HEK293 (cell line): ENCODE data around the gene PHF21A.

Experiments
- BCL11A ChIP-seq: fragments of 450-650 bp; formaldehyde crosslinking; IDR thresholded peaks from 2 replicates; pipeline ENCODE4 v1.5.1; 2016; ENCODE audit warnings: low read depth, missing biosample characterization, missing genetic modification characterization
- BCL11B ChIP-seq: fragments of 450-650 bp; formaldehyde crosslinking; IDR thresholded peaks from 2 replicates; pipeline ENCODE4 v1.5.1; 2016; ENCODE audit warnings: low read depth, missing biosample characterization, missing genetic modification characterization
- GLIS2 ChIP-seq: fragments of 450-650 bp; formaldehyde crosslinking; IDR thresholded peaks from 2 replicates; pipeline ENCODE4 v1.5.1; 2016; ENCODE audit warnings: missing biosample characterization, missing genetic modification characterization
- HOXD13 ChIP-seq: sonication (generic); formaldehyde crosslinking; IDR thresholded peaks from 2 replicates; pipeline ENCODE4 v1.8.0; 2022; ENCODE audit warnings: missing genetic modification reagents, borderline replicate concordance
- MYNN ChIP-seq: fragments of 450-650 bp; formaldehyde crosslinking; IDR thresholded peaks from 2 replicates; pipeline ENCODE4 v1.5.1; 2016; ENCODE audit warnings: missing biosample characterization, missing genetic modification characterization, borderline replicate concordance
- MZF1 ChIP-seq: fragments of 450-650 bp; formaldehyde crosslinking; IDR thresholded peaks from 2 replicates; pipeline ENCODE4 v1.5.1; 2017; ENCODE audit warnings: missing biosample characterization, missing genetic modification characterization, borderline replicate concordance
- OSR2 ChIP-seq: fragments of 450-650 bp; formaldehyde crosslinking; IDR thresholded peaks from 2 replicates; pipeline ENCODE4 v1.5.1; 2016; ENCODE audit warnings: missing biosample characterization, missing genetic modification characterization
- PRDM1 ChIP-seq: fragments of 450-650 bp; formaldehyde crosslinking; IDR thresholded peaks from 2 replicates; pipeline ENCODE4; 2016; ENCODE audit warnings: missing biosample characterization, missing genetic modification characterization
- RBAK ChIP-seq: fragments of 450-650 bp; formaldehyde crosslinking; IDR thresholded peaks from 2 replicates; pipeline ENCODE4 v1.5.1; 2016; ENCODE audit warnings: missing biosample characterization, missing genetic modification characterization
- REPIN1 ChIP-seq: fragments of 450-650 bp; formaldehyde crosslinking; IDR thresholded peaks from 2 replicates; pipeline ENCODE4 v1.5.1; 2017; ENCODE audit warnings: missing biosample characterization, missing genetic modification characterization, low read depth
- SCRT2 ChIP-seq: fragments of 450-650 bp; formaldehyde crosslinking; IDR thresholded peaks from 2 replicates; pipeline ENCODE4 v1.5.1; 2016; ENCODE audit warnings: missing biosample characterization, missing genetic modification characterization
- SP2 ChIP-seq: fragments of 450-650 bp; formaldehyde crosslinking; IDR thresholded peaks from 2 replicates; pipeline ENCODE4 v1.5.1; 2016; ENCODE audit warnings: missing biosample characterization, missing genetic modification characterization
- WT1 ChIP-seq: fragments of 450-650 bp; formaldehyde crosslinking; IDR thresholded peaks from 2 replicates; pipeline ENCODE4 v1.5.1; 2016; ENCODE audit warnings: missing biosample characterization, missing genetic modification characterization
- ZBTB17 ChIP-seq: fragments of 450-650 bp; formaldehyde crosslinking; IDR thresholded peaks from 2 replicates; pipeline ENCODE4 v1.5.1; 2016; ENCODE audit warnings: missing biosample characterization, missing genetic modification characterization
- ZBTB20 ChIP-seq: fragments of 450-650 bp; formaldehyde crosslinking; IDR thresholded peaks from 2 replicates; pipeline ENCODE4 v1.5.1; 2016; ENCODE audit warnings: missing biosample characterization, missing genetic modification characterization
- ZBTB21 ChIP-seq: fragments of 450-650 bp; formaldehyde crosslinking; IDR thresholded peaks from 2 replicates; pipeline ENCODE4 v1.5.1; 2017; ENCODE audit warnings: missing biosample characterization, missing genetic modification characterization
- ZBTB48 ChIP-seq: fragments of 450-650 bp; formaldehyde crosslinking; IDR thresholded peaks from 2 replicates; pipeline ENCODE4 v1.5.1; 2016; ENCODE audit warnings: missing biosample characterization, missing genetic modification characterization
- ZBTB7A ChIP-seq: fragments of 450-650 bp; formaldehyde crosslinking; IDR thresholded peaks from 2 replicates; pipeline ENCODE4 v1.5.1; 2016; ENCODE audit warnings: low read depth, missing biosample characterization, missing genetic modification characterization
- ZFP37 ChIP-seq: fragments of 450-650 bp; formaldehyde crosslinking; IDR thresholded peaks from 2 replicates; pipeline ENCODE4 v1.5.1; 2016; ENCODE audit warnings: missing biosample characterization, missing genetic modification characterization
- ZNF112 ChIP-seq: fragments of 450-650 bp; formaldehyde crosslinking; IDR thresholded peaks from 2 replicates; pipeline ENCODE4 v1.5.0; 2017; ENCODE audit warnings: missing biosample characterization, missing genetic modification characterization
- ZNF169 ChIP-seq: fragments of 450-650 bp; formaldehyde crosslinking; IDR thresholded peaks from 2 replicates; pipeline ENCODE4 v1.5.1; 2016; ENCODE audit warnings: missing biosample characterization, missing genetic modification characterization
- ZNF2 ChIP-seq: fragments of 450-650 bp; formaldehyde crosslinking; IDR thresholded peaks from 2 replicates; pipeline ENCODE4 v1.5.1; 2016; ENCODE audit warnings: missing biosample characterization, missing genetic modification characterization
- ZNF274 ChIP-seq, 2 experiments: fragments of 200-500 bp in 1 of 2; fragments of 450-650 bp in 1 of 2; sonication (Bioruptor generic) in 1 of 2; formaldehyde crosslinking in 1 of 2; IDR thresholded peaks; 2 replicates each; pipeline versions ENCODE4 v1.5.1 to v1.6.1; 2014 to 2016; ENCODE audit warnings: borderline replicate concordance in 1 of 2, inconsistent platforms in 1 of 2, low read length in 1 of 2, missing biosample characterization in 1 of 2, missing genetic modification characterization in 1 of 2
- ZNF302 ChIP-seq: fragments of 450-650 bp; formaldehyde crosslinking; IDR thresholded peaks from 2 replicates; pipeline ENCODE4 v1.5.1; 2016; ENCODE audit warnings: missing biosample characterization, missing genetic modification characterization, low read depth
- ZNF335 ChIP-seq: fragments of 450-650 bp; formaldehyde crosslinking; conservative IDR thresholded peaks from 2 replicates; pipeline ENCODE4 v1.5.1; 2016; ENCODE audit warnings: missing biosample characterization, missing genetic modification characterization
- ZNF366 ChIP-seq: fragments of 450-650 bp; formaldehyde crosslinking; conservative IDR thresholded peaks from 2 replicates; pipeline ENCODE4 v1.5.1; 2016; ENCODE audit warnings: missing biosample characterization, missing genetic modification characterization
- ZNF394 ChIP-seq: fragments of 450-650 bp; formaldehyde crosslinking; IDR thresholded peaks from 2 replicates; pipeline ENCODE4 v1.5.1; 2016; ENCODE audit warnings: missing biosample characterization, missing genetic modification characterization, mild to moderate bottlenecking, moderate library complexity, borderline replicate concordance
- ZNF521 ChIP-seq: fragments of 450-650 bp; formaldehyde crosslinking; IDR thresholded peaks from 2 replicates; pipeline ENCODE4 v1.5.1; 2017; ENCODE audit warnings: missing biosample characterization, mild to moderate bottlenecking, missing genetic modification characterization
- ZNF629 ChIP-seq: fragments of 450-650 bp; formaldehyde crosslinking; IDR thresholded peaks from 2 replicates; pipeline ENCODE4 v1.5.1; 2017; ENCODE audit warnings: missing biosample characterization, missing genetic modification characterization
- ZNF792 ChIP-seq: fragments of 450-650 bp; formaldehyde crosslinking; IDR thresholded peaks from 2 replicates; pipeline ENCODE4 v1.5.1; 2016; ENCODE audit warnings: missing biosample characterization, missing genetic modification characterization
- ZNF843 ChIP-seq: fragments of 450-650 bp; formaldehyde crosslinking; IDR thresholded peaks from 2 replicates; pipeline ENCODE4 v1.5.1; 2016; ENCODE audit warnings: missing biosample characterization, missing genetic modification characterization
- ZSCAN30 ChIP-seq: fragments of 450-650 bp; IDR thresholded peaks from 2 replicates; pipeline ENCODE4 v1.5.1; 2018; ENCODE audit warnings: missing biosample characterization, mild to moderate bottlenecking, missing genetic modification characterization, moderate library complexity
- TF ChIP-seq, protein P1 (sequence below): fragments of 450-650 bp; formaldehyde crosslinking; IDR thresholded peaks from 2 replicates; pipeline ENCODE4 v1.5.1; 2016; ENCODE audit warnings: missing biosample characterization, missing genetic modification characterization
- TF ChIP-seq, protein P2 (sequence below): fragments of 450-650 bp; formaldehyde crosslinking; IDR thresholded peaks from 2 replicates; pipeline ENCODE4 v1.5.1; 2016; ENCODE audit warnings: missing biosample characterization, missing genetic modification characterization
- TF ChIP-seq, protein P3 (sequence below): sonication (generic); formaldehyde crosslinking; IDR thresholded peaks from 2 replicates; pipeline ENCODE4 v1.8.1; 2022; ENCODE audit warnings: mild to moderate bottlenecking, moderate library complexity, missing genetic modification reagents
- TF ChIP-seq, protein P4 (sequence below): fragments of 450-650 bp; formaldehyde crosslinking; IDR thresholded peaks from 2 replicates; pipeline ENCODE4 v1.5.1; 2016; ENCODE audit warnings: missing biosample characterization, missing genetic modification characterization

Gene PHF21A

GRCh38 chr11:45896422-45896984 is 224.8 kb downstream of the PHF21A start (continued):
- TF ChIP-seq ZNF169 (tag by site-specific recombination) (no peak), ZNF521 (tag by site-specific recombination) (no peak), HOXD13 (CRISPR knock-in tag) (no peak), BCL11A (no peak), ZNF335 (tag by site-specific recombination) (peak; percentile 58), ZNF302 (no peak), ZSCAN30 (tag by site-specific recombination) (peak; percentile 89), ZNF629 (tag by site-specific recombination) (no peak), SP2 (no peak), SCRT2 (tag by site-specific recombination) (no peak), ZNF843 (tag by site-specific recombination) (no peak), ZNF2 (tag by site-specific recombination) (no peak), WT1 (tag by site-specific recombination) (0 out of 2 replicates have a peak, but pooled peaks have one; percentile 31), ZFP37 (tag by site-specific recombination) (no peak), ZNF112 (tag by site-specific recombination) (no peak), GLIS2 (peak; percentile 60), ZBTB7A (tag by site-specific recombination) (no peak), BCL11B (tag by site-specific recombination) (no peak), ZNF394 (tag by site-specific recombination) (no peak), ZBTB17 (tag by site-specific recombination) (peak; percentile 96), PRDM1 (tag by site-specific recombination) (no peak), ZBTB21 (tag by site-specific recombination) (no peak), ZBTB20 (tag by site-specific recombination) (peak; percentile 36; the same call in 1 of the 2 replicates), ZNF792 (tag by site-specific recombination) (no peak), OSR2 (tag by site-specific recombination) (peak; percentile 46), ZNF274 (IDR thresholded peaks at IDR 0.05; ENCODE audit: low read length) (no peak), ZNF274 (tag by site-specific recombination; IDR thresholded peaks at IDR 0.05; ENCODE audit: borderline replicate concordance) (no peak), ZBTB48 (tag by site-specific recombination) (no peak), MZF1 (tag by site-specific recombination) (no peak), REPIN1 (tag by site-specific recombination) (no peak), RBAK (tag by site-specific recombination) (no peak), ZNF366 (tag by site-specific recombination) (no peak), MYNN (tag by site-specific recombination) (no peak)
- TF ChIP-seq, protein P1, sequence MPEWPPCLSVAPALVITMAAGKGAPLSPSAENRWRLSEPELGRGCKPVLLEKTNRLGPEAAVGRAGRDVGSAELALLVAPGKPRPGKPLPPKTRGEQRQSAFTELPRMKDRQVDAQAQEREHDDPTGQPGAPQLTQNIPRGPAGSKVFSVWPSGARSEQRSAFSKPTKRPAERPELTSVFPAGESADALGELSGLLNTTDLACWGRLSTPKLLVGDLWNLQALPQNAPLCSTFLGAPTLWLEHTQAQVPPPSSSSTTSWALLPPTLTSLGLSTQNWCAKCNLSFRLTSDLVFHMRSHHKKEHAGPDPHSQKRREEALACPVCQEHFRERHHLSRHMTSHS (tag by site-specific recombination), result no peak
- TF ChIP-seq, protein P2, sequence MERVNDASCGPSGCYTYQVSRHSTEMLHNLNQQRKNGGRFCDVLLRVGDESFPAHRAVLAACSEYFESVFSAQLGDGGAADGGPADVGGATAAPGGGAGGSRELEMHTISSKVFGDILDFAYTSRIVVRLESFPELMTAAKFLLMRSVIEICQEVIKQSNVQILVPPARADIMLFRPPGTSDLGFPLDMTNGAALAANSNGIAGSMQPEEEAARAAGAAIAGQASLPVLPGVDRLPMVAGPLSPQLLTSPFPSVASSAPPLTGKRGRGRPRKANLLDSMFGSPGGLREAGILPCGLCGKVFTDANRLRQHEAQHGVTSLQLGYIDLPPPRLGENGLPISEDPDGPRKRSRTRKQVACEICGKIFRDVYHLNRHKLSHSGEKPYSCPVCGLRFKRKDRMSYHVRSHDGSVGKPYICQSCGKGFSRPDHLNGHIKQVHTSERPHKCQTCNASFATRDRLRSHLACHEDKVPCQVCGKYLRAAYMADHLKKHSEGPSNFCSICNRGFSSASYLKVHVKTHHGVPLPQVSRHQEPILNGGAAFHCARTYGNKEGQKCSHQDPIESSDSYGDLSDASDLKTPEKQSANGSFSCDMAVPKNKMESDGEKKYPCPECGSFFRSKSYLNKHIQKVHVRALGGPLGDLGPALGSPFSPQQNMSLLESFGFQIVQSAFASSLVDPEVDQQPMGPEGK (tag by site-specific recombination), result peak; percentile 64; the same call in 1 of the 2 replicates
- TF ChIP-seq, protein P3, sequence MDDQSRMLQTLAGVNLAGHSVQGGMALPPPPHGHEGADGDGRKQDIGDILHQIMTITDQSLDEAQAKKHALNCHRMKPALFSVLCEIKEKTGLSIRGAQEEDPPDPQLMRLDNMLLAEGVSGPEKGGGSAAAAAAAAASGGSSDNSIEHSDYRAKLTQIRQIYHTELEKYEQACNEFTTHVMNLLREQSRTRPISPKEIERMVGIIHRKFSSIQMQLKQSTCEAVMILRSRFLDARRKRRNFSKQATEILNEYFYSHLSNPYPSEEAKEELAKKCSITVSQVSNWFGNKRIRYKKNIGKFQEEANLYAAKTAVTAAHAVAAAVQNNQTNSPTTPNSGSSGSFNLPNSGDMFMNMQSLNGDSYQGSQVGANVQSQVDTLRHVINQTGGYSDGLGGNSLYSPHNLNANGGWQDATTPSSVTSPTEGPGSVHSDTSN, result no peak
- TF ChIP-seq, protein P4, sequence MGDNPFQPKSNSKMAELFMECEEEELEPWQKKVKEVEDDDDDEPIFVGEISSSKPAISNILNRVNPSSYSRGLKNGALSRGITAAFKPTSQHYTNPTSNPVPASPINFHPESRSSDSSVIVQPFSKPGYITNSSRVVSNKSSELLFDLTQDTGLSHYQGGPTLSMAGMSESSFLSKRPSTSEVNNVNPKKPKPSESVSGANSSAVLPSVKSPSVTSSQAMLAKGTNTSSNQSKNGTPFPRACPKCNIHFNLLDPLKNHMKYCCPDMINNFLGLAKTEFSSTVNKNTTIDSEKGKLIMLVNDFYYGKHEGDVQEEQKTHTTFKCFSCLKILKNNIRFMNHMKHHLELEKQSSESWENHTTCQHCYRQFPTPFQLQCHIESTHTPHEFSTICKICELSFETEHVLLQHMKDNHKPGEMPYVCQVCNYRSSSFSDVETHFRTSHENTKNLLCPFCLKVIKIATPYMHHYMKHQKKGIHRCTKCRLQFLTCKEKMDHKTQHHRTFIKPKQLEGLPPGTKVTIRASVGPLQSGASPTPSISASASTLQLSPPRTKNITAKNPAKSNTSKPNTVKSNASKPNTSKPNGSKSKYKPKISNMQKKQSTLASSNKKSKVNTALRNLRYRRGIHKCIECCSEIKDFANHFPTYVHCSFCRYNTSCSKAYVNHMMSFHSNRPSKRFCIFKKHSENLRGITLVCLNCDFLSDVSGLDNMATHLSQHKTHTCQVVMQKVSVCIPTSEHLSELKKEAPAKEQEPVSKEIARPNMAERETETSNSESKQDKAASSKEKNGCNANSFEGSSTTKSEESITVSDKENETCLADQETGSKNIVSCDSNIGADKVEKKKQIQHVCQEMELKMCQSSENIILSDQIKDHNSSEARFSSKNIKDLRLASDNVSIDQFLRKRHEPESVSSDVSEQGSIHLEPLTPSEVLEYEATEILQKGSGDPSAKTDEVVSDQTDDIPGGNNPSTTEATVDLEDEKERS (tag by site-specific recombination), result no peak
